Kidney tubule cell (primary cell): Measurements from ENCODE around the gene CDH22.
A peak's percentile ranks its signal among the peaks of the same experiment; 100 is the strongest.

Source experiments
- DNase-seq: peaks from one replicate; pipeline ENCODE4 v3.0.0-alpha.2; 2018; ENCODE audit warnings: low spot score

CDH22 gene

GRCh38 chr20:46144432-46145025 lies 163.8 kb downstream of the CDH22 start:
- DNase-seq, result no peak

DNA sequence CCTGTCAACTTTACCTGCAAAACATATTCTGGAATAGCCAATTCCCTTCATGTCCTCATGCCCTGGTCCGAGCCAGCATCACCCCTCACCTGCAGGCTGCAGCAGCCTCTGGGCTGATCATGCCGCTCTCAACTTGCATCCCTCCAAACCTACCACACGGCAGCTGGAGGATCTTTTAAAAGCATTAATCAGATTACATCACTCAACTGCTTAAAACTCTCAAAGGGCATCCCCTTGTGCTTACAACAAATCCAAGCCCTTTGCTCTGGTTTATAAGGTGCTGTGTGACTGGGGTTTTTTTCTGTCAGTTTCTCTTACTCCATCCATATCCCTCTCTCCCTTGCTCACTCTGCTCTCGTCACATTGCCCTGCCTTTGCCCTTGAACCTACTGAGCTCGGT lies 166.2 kb downstream of the CDH22 start:
- no peak for DNase-seq

DNA sequence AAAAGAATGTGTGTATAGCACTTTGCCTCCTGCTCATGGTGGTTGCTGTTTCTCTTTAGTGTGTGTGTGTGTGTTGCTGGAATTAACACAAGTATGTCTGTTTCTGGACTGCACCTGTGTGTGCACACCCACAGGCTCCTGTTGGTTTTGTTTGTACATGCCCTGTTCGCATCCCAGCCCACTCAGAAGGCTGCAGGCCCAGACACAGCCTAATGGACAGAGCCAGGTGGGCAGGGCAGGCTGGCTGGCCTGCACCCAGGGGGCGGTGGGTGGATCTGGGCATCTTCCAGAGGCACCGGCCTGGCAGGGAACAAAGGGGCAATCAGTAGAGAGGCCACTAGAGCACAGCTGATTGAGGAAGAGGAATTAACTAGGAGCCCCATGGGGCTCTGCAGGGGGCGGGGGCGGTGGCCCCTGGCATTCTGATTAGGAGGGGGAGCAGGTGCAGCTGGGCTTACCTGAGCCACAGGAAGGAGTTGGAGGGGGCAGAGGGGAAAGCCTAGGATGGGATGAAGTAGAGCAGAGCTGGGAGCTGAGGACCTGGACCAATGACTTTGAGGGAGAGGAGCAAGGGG lies 168.3 kb downstream of the CDH22 start:
- no peak for DNase-seq

GRCh38 chr20:46139266-46139889 lies 168.9 kb downstream of the CDH22 start:
- DNase-seq, result no peak

- no peak for DNase-seq
Observed at GRCh38 chr20:46137816-46138215, 170.5 kb downstream of the CDH22 start.

DNA sequence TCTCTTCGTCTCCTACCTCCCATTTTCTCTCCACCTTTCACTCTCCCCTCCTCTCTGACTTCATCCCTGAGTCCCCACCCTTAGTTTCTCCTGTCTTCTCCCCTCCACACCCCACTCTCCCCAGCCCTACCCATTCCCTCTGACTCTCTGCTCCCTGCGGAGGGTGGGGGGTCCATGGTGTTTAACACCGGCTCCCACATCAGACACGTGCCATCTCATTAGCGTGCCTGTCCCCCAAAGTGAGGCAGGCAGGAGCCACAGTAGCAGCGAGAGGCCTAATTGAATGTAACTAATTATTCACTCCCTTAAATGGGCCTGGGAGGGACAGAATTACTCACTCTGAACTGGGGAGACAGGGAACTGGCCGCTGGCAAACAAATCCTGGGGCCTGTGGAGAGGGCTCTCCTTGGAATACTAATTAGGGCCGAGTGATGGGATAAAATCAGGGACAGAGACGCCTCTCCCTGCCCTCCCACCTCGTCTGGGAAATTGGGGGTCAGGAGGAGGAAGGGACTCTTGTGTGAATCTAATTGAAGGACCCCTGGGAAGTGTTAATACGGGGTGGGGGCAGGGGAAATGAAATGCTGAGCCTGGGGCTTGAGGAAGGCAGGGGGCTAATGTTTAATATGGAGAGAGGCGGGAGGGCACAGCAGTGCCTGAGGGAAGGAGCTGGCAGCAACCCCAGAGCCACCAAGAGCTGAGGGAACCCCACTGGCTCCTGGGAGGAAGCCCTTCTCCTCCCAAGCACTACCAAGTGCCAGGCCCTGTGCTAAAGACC lies 172.3 kb downstream of the CDH22 start:
- no peak for DNase-seq

GRCh38 chr20:46134716-46135115 lies 173.6 kb downstream of the CDH22 start:
- DNase-seq, result no peak

DNA sequence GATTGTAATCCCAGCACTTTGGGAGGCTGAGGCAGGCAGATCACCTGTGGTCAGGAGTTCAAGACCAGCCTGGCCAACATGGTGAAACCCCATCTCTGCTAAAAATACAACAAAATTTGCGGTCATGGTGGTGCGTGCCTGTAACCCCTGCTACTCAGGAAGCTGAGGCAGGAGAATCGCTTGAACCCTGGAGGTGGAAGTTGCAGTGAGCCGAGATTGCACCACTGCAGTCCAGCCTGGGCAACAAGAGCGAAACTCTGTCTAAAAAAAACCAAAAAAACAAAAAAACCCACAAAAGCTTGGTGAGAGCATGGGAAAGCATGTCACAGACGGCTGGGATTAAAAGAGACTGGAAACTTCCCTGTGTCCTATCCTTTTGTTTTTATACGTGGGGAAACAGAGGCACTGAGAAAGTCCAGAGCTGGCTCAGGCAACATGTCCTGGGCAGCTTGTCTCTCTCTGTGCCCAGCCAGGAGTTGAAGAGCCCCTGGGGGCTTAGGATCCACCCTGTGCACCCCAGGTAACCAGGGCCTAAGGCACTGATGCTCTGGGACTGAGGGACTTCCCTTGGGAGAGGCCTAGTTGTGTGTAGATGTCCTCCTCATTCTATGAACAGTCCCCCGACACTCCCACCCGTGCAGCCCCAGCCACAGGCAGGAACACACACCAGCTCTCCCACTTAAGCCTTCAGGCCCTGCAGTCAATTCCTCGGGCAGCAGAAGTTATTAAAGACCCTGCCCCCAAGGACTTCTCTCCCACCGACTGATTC lies 174.2 kb downstream of the CDH22 start:
- no peak for DNase-seq

GRCh38 chr20:46132705-46133120 lies 175.6 kb downstream of the CDH22 start:
- peak; percentile 64 for DNase-seq

DNA sequence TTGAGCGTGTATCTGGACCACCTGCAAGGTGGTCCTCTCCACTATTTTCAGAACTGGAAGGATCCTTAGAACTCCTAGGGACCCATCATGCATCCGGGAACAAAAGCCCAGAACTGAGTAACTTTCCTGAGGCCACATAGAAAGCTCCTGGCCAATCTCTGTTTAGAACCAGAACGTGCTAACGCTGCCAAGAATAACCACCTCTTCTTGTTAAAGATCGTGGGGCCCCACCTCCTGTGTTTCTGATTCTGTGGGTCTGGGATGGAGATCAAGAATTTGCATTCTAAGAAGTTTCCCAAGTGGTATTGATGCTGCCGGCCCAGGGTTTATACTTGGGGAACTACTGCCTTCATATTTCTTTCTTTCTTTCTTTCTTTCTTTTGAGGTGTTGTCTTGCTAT lies 176.9 kb downstream of the CDH22 start:
- no peak for DNase-seq

GRCh38 chr20:46130534-46130933 lies 177.8 kb downstream of the CDH22 start:
- no peak for DNase-seq

- DNase-seq, result peak; percentile 18
Observed at GRCh38 chr20:46129955-46130481, 178.3 kb downstream of the CDH22 start.

GRCh38 chr20:46128310-46129151 lies 179.8 kb downstream of the CDH22 start:
- DNase-seq, result no peak

- no peak for DNase-seq
Observed at GRCh38 chr20:46127396-46128010, 180.8 kb downstream of the CDH22 start.

DNA sequence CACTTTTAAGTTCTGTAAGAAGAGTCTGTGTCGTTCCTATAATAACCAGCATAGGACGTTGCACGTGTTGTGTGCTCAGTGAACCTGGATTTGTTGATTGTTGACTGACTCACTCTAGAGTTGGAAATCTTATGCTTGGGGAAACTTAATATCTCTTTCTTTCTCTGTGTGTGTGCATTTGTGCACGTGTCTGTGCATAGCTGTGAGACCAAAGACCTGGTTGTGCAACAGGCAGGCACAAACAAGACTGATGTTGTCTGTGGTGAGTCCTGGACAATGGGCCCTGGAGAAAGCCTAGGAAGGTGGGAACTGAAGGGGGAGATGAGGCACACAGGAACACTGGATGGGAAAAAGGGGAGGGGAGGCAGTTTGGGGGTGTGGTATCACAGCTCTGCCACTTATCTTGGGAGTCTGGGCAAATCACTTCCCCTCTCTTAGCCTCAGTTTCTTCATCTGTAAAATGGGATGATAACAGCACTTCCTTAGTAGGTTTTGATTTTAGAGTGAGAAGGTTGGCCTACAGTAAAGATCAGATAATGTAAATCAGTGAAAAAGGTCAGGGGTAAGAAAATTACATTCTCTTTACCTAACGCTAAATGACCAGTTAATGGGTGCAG lies 181.8 kb downstream of the CDH22 start:
- no peak for DNase-seq
